Skeletal muscle satellite cell (primary cell): ENCODE results near the gene NOL8. TPM values are rescaled to one million over a fixed set of nuclear protein-coding genes. Genes with fewer than 3 reads are reported as not detected.

Source experiments
- H3K27me3 ChIP-seq: 2 replicates; pipeline ENCODE4 v1.7.0; 2013; ENCODE audit warnings: low read length; ENCODE audit not compliant: control insufficient read depth, insufficient read depth
- H3K36me3 ChIP-seq: 2 replicates; pipeline ENCODE4 v1.7.0; 2013; ENCODE audit warnings: mild to moderate bottlenecking, control low read depth, low read length; ENCODE audit not compliant: insufficient read depth
- H3K4me1 ChIP-seq: 2 replicates; pipeline ENCODE4 v1.7.0; 2013; ENCODE audit warnings: low read length; ENCODE audit not compliant: control insufficient read depth, insufficient read depth
- H3K4me2 ChIP-seq: 2 replicates; pipeline ENCODE4 v1.7.0; 2013; ENCODE audit warnings: mild to moderate bottlenecking, low read length
- H3K4me3 ChIP-seq: 2 replicates; pipeline ENCODE4 v1.7.0; 2013; ENCODE audit warnings: low read length
- H3K9ac ChIP-seq: 2 replicates; pipeline ENCODE4 v1.7.0; 2013; ENCODE audit warnings: mild to moderate bottlenecking, low read depth, low read length, moderate library complexity
- H3K9me3 ChIP-seq: replicated peaks from 2 replicates; pipeline ENCODE4 v1.7.0; 2013; ENCODE audit warnings: mild to moderate bottlenecking, control low read depth, low read length
- total RNA-seq: library from RNA; depleted of rRNA; stranded (reverse); fragments of >200 nt; gene quantifications from 2 replicates; pipeline ENCODE4 v1.2.3, GENCODE V29; 2012; rRNA removed

Gene NOL8
- 21.8 and 29.2 TPM in 2 replicates for total RNA-seq

DNA sequence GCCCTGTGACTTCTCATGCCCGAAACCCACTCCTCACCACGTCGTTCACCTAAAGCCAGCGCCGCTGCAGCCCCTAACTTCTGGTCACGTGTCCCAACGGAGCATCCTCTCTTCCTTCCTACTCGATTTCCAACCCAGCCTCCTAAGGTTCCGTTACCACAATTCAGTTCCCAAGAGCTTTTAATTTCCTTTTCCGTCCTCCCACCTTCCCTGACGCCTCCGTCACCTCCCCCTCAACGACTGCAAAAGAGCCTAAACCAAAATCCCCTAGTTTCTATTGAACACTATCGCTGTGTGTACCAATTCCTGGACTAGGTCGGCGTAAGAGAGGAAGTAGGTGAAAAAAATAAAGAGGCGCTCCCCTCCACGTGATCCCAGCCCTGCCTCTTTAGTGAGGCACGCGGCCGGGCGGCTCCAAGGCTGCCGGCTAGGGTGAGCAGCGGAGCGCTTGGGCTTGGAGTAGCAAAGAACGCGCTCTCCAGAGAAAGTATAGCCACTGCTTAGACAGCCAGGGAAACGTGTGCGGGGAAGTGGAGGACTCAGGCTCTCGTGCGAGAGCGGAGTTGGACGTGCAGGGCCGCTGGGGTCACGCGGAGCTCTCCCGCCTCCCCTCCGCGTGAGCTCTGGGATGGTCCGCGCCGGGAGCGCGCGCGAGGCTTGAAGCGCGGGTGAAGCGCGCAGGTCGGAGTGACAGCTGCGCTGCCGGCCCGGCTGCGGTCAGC lies at the start of gene NOL8, which contains the start of gene CENPP:
Gene NOL8 (minus strand): TSS at position 82 of the 722 bp plus-strand sequence. CDS start 1,189 bp downstream, outside the sequence.
Gene CENPP (plus strand): TSS at position 685 of the 722 bp plus-strand sequence.
- Histone ChIP-seq H3K4me2 (peak within 1 kb of the TSS; percentile 93), H3K4me3 (peak within 1 kb of the TSS; percentile 96), H3K36me3 (peaks cover 24% of the 10 kb centered on the region), H3K9me3 (no peaks in the 10 kb centered on the region), H3K9ac (peak within 1 kb of the TSS; percentile 98), H3K4me1 (peaks cover 13% of the 10 kb centered on the region), H3K27me3 (no peaks in the 10 kb centered on the region)

DNA sequence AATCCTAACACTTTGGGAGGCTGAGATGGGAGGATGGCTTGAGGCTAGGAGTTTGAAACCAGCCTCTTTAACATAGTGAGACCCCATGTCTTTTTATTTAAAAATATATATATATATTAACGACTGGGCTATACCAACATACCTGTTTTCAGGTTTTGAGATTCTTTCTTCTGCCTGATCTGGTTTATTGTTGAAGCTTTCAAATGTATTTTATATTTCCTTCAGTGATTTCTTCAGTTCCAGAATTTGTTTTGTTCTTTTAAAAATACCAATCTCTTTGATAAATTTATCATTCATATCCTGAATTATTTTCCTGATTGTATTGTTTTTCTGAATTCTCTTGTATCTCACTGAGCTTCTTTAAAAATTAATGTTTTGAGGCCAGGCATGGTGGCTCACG lies 48.0 kb upstream of the NOL8 start:
- Histone ChIP-seq H3K4me1 (no peaks in the 10 kb centered on the region), H3K36me3 (no peaks in the 10 kb centered on the region), H3K4me2 (no peak overlapping the region), H3K27me3 (no peaks in the 10 kb centered on the region), H3K9me3 (no peaks in the 10 kb centered on the region), H3K9ac (no peak overlapping the region), H3K4me3 (no peak overlapping the region)

DNA sequence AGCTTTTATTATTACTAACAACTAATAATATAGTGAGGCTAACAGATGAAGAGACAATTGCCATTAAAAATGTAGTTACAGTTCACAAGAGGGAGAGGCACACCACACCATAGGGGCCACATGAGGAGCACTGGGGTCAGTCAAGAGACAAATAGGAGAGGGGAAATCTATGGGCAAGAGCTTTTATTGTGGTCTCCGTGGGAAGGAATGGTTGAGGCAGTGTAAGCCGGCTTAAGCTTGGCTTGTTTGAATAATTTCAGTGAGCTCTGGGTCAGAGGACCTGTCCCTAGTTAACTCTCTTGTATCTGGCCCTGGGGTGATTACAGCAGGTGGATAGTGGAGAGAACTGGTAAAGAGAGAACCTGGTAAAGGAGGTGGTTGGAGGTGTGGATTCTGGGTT lies 43.9 kb upstream of the NOL8 start:
- H3K9me3 ChIP-seq, result no peaks in the 10 kb centered on the region
- no peaks in the 10 kb centered on the region for H3K4me1 ChIP-seq
- H3K36me3 ChIP-seq, result no peaks in the 10 kb centered on the region
- H3K27me3 ChIP-seq, result no peaks in the 10 kb centered on the region
- no peak overlapping the region for H3K9ac ChIP-seq
- H3K4me3 ChIP-seq, result no peak overlapping the region
- H3K4me2 ChIP-seq, result no peak overlapping the region

DNA sequence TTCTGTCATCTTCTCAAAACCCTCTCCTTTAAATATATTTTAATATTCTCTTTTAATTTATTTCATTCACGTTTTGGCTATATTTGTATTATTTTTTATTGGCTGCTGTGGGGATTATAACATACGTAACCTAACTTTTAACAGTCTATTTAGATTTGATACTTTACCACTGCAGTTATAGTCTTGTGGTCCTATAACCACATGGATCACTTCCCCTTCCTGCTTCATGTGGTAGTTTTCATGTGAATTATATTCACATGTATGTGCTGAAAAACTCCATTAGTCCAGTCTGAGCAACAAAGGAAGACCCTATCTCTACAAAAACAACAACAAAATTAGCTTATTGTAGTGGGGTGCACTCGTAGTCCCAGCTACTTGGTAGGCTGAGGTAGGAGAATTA lies 34.9 kb upstream of the NOL8 start:
- Histone ChIP-seq H3K9ac (no peak overlapping the region), H3K36me3 (no peaks in the 10 kb centered on the region), H3K9me3 (peaks cover 4% of the 10 kb centered on the region), H3K4me2 (no peak overlapping the region), H3K27me3 (no peaks in the 10 kb centered on the region), H3K4me1 (no peaks in the 10 kb centered on the region), H3K4me3 (no peak overlapping the region)

DNA sequence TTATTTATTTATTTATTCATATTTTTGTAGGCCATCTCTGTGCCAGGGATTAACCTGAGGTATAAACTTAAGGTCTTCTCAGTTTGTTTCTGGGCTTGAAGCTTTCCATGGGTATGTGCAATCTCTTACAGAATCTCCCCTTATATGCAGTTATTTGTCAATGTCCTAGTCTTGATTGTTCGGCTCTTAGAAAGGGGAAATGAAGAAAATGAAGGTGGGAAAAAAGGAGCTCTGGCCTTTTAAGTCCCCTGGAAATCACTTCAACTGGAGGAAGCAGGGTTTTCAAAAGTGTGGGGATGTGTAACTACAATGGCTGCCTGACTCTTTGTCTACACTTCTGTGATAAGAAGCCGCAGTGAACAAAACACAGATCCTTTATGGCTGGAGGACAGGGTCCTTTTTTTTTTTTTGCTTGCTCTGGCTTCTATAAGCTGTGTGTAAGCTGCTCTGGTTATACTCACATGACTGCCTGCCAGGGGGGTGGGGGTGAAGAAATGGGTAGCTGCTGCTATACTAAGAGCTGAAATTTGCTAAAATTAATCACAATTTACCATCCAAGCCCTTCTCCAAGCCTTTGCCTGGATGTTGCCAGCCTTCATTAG lies 34.3 kb upstream of the NOL8 start:
- Histone ChIP-seq H3K36me3 (no peaks in the 10 kb centered on the region), H3K4me1 (no peaks in the 10 kb centered on the region), H3K9me3 (peaks cover 4% of the 10 kb centered on the region), H3K9ac (no peak overlapping the region), H3K27me3 (no peaks in the 10 kb centered on the region), H3K4me2 (no peak overlapping the region), H3K4me3 (no peak overlapping the region)

DNA sequence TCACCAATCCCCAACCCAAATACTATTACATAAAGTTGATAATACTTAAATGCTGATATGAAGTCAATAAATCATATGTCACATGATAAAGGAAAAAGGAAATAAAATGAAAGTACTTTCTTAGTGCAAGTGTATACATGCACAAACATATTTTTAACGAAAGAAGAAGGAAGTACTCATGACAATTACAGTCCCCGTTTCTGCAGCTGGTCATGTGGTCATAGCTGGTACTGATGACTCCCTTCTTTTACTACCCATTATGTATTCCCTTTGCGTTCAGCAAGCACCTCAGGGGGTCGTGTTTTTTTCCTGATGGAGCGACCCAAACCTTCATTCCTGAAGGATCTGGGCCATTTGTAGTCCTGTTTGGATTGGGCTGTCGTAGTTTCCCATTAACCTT lies 27.9 kb upstream of the NOL8 start:
- peaks cover 4% of the 10 kb centered on the region for H3K9me3 ChIP-seq
- H3K36me3 ChIP-seq, result no peaks in the 10 kb centered on the region
- H3K27me3 ChIP-seq, result no peaks in the 10 kb centered on the region
- no peak overlapping the region for H3K9ac ChIP-seq
- H3K4me1 ChIP-seq, result peaks cover 14% of the 10 kb centered on the region
- H3K4me2 ChIP-seq, result no peak overlapping the region
- no peak overlapping the region for H3K4me3 ChIP-seq

DNA sequence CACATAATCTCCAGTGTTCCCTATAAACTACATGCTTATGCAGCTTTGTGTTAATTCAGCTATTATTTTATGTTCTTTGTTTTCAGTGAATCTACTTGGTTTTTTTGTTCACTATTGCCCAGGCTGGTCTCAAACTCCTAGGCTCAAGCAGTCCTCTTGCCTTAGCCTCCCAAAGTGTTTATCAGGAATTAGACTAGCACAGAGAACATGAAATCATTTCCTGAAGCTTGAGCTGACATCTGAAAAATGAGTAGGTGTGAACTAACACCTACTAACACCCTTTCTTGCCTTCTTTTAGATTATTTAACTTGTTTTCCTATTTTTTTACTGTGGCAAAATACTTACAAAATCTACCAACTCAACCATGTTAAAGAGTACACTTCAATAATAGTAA lies 25.6 kb upstream of the NOL8 start:
- Histone ChIP-seq H3K4me3 (no peak overlapping the region), H3K36me3 (no peaks in the 10 kb centered on the region), H3K4me1 (peaks cover 14% of the 10 kb centered on the region), H3K9me3 (no peaks in the 10 kb centered on the region), H3K9ac (peak overlapping the region; percentile 21), H3K27me3 (no peaks in the 10 kb centered on the region), H3K4me2 (peak overlapping the region; percentile 55)

DNA sequence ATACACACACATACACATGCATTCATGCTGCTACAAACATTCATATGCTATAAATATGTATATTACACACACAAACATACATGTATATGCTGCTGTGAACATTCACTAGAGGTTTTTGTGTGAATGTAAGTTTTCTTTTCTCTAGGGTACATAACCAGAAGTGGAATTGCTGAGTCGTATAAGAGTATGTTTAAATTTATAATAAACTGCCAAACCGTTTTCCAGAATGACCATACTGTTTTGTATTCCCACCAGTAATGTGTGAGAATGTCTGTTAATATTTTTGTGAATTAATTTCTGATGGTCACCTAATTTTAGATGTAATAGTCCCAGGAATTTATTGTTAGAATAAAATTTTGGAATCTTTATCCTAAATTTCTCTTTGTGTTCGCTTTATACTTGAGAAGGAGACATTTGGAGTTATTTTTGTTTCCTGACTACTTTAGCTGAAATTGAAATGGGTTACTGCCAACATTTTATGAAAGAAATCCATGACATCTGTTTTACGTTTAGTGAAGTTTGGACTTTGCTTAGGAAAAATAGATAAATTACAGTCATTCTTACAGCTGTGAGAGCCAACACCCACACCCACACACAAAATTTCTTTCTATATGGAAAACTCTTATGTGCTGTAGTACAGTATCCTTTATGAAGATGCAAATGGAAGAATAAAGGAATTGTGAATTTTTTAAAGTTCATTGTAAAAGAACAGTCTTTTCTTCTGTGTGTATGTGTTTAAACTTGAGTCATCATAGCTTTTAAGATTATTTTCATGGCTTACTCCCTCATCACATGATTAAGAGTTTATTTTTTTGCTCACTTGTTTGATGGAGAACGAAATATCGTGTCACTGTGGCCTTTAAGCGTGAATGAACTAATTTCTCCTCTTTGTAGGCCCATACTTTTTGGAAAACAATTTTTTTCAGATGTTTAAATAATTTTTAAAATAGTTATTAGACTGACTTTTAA lies 24.9 kb upstream of the NOL8 start:
- Histone ChIP-seq H3K27me3 (no peaks in the 10 kb centered on the region), H3K4me2 (peak overlapping the region; percentile 55), H3K4me3 (no peak overlapping the region), H3K4me1 (peaks cover 14% of the 10 kb centered on the region), H3K36me3 (no peaks in the 10 kb centered on the region), H3K9ac (peak overlapping the region; percentile 21), H3K9me3 (no peaks in the 10 kb centered on the region)

DNA sequence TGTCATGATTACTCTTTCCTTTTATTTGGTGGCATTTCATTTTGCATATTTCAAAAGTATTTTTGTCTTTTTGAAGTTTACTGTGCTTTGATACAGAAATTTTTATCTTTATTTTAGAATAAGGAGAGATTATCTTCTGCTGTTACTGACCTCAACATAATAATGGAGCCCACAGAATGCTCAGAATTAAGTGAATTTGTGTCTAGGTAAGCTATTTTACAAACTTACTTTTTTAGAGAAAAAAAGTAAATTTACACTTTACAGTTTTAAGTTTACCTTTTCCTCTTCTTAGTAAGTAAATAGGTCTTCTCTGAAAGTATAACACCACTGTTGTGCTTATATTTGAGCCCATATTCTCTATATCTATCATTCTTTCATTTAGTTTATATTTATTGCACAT lies 20.4 kb upstream of the NOL8 start:
- H3K27me3 ChIP-seq, result no peaks in the 10 kb centered on the region
- H3K9ac ChIP-seq, result no peak overlapping the region
- H3K9me3 ChIP-seq, result no peaks in the 10 kb centered on the region
- H3K36me3 ChIP-seq, result no peaks in the 10 kb centered on the region
- peaks cover 16% of the 10 kb centered on the region for H3K4me1 ChIP-seq
- H3K4me3 ChIP-seq, result no peak overlapping the region
- no peak overlapping the region for H3K4me2 ChIP-seq

DNA sequence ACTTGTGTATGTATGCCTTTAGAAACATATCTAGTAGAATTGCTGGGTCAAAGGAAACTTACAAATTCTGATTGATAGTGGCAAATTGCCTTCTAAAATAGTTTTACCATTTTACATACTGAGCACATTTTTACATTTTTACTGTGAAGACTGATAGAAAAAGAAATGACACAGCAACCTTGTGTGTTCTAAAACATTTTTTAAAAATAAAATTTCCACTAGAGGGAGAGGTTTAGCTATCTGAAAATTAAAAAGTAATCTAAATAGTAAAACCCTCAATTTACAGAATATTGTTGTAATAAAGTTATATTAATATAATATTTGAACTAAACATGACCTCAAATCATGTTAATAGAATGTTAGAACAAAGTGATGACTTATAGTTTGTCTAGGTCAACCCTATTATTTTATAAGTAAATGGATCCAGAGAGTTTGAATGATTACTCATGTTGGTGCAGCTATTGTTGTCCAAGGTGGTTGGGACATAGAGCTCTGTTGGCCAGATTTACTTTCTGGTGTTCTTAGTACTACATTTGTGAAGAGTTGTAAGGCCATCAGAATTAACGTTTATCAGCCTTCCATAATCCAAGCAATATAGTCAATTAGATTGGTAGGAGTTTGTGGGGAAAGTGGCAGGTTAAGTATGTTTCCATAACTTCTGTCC lies 17.8 kb upstream of the NOL8 start:
- no peaks in the 10 kb centered on the region for H3K36me3 ChIP-seq

DNA sequence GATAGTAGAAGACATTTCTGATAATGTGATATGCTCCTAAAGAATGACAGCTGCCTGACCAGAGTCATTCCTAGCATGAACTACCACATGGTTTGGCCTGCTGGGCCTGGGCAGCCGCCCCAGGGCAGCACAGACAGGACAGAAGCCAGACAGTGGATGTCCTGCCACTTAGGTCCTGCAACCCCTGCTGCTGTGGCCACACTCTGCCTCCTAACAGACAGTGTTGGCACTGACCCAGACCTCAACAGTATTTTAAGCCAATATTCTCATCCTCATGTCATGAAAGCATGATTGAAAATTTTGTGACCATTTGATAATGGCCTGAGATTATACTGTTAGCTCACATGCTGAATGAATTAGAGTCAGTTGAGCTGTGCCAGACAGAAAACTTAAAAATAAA lies 16.4 kb upstream of the NOL8 start:
- H3K4me2 ChIP-seq, result no peak overlapping the region
- peaks cover 6% of the 10 kb centered on the region for H3K4me1 ChIP-seq
- no peak overlapping the region for H3K4me3 ChIP-seq
- H3K27me3 ChIP-seq, result no peaks in the 10 kb centered on the region
- no peak overlapping the region for H3K9ac ChIP-seq
- H3K36me3 ChIP-seq, result no peaks in the 10 kb centered on the region
- no peaks in the 10 kb centered on the region for H3K9me3 ChIP-seq

More for the DNA sequence above, 17.8 kb upstream of the NOL8 start:
- H3K4me1 ChIP-seq, result peaks cover 6% of the 10 kb centered on the region
- H3K9ac ChIP-seq, result no peak overlapping the region
- no peaks in the 10 kb centered on the region for H3K9me3 ChIP-seq
- no peak overlapping the region for H3K4me3 ChIP-seq
- no peak overlapping the region for H3K4me2 ChIP-seq
- H3K27me3 ChIP-seq, result no peaks in the 10 kb centered on the region
